GM19239 (cell line): ENCODE results near the gene ZCCHC7.
"Not testable (repeated sequence)": the region's sequence is repeated elsewhere in the genome, so short reads cannot be mapped to it uniquely, and the experiment has no call there.

Experiments used
- DNase-seq: peaks from one replicate; pipeline ENCODE4 v3.0.0; 2011; ENCODE audit warnings: low spot score; ENCODE audit not compliant: insufficient read length
- FAIRE-seq: peaks from 2 replicates; lab custom pipeline; 2011; peaks lifted over from hg19 to GRCh38; lab: Jason Lieb, UNC

Gene ZCCHC7

DNA sequence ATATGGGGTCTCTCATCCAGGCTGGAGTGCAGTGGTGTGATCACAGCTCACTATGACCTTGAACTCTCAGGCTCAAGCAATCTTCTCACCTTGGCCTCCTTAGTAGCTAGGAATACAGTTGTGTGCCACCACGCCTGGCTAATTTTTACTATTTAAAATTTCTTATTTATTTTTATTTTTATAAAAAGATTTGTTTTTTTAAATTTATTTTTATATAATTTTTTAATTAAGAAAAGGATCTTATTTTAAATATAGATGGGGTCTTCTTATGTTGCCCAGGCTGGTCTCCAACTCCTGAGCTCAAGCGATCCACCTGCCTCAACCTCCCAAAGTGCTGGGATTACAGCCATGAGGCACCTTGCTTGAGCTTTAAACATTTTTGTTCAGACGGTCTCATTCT is 2.4 kb upstream of the ZCCHC7 start:
- FAIRE-seq: no peak
- no peak for DNase-seq

DNA sequence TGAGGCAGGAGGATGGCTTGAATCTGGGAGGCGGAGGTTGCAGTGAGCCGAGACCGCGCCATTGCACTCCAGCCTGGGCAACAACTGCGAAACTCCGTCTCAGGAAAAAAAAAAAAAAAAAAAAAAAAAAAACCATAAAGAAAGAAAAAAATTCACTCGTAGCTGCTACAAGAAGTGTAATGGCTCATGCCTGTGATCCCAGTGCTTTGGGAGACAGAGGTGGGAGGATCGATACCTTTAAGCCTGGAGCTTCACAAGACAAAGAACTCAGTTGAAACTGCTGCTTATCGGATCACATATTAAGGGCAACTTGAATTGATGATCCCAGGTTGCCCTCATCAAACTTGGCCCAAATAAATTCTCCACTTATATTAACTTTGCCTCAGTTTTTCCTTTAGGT is 1.0 kb upstream of the ZCCHC7 start:
- DNase-seq: no peak
- FAIRE-seq: no peak

DNA sequence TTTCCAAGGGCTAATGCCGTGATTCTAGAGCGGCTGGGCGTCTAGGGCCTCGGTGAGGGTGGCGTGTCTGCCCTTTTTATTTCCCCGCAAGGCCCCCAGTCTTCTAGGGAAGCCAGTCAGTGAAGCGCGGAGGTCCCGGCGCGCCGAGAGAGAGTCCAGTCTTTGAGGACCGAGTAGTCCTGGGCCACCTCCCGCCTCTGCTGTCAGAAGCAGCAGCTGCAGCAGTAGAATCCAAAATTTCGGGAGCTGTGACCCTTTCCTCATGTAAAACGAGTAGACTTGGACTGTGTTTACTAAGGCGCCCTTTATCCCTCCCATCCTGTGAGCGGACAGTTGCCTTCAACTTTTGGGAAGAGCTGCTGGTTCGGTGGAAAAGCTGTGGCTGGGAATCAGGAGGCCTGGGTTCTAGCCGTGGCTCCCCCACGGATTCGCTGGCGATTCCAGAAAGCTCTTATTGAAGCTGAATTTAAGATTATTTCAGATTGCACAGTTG is 515 bp downstream of the ZCCHC7 start:
- not testable (repeated sequence) for DNase-seq, FAIRE-seq

DNA sequence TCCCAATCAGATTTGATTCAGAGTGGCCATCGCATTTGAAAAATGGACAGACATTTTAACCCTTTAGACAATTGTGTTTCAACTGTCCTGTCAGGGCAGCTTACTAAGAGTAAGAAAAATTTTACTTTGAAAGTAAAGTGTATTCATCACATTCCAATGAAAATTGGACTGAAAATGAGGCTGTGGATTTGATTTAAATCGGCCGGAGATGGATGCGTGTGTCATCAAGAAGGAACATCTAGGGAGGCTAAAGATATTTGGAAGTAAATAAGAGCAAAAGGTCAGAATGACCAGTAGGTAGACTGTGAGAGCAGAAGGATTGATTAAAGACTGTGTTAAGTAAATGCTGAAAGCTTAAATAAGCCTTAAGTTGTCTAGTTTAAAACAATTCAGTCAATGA is 1.5 kb downstream of the ZCCHC7 start:
- DNase-seq: no peak
- FAIRE-seq: no peak

DNA sequence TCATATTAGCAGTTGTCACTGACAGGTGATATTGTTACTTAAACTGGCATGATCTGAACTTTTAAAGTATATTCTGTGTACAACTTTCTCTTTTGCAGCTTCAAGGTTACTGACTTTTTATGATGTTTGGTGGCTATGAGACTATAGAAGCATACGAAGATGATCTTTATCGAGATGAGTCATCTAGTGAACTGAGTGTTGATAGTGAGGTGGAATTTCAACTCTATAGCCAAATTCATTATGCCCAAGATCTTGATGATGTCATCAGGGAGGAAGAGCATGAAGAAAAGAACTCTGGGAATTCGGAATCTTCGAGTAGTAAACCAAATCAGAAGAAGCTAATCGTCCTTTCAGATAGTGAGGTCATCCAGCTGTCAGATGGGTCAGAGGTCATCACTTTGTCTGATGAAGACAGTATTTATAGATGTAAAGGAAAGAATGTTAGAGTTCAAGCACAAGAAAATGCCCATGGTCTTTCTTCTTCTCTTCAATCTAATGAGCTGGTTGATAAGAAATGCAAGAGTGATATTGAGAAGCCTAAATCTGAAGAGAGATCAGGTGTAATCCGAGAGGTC is 5.9 kb downstream of the ZCCHC7 start:
- peak; percentile 73 for FAIRE-seq
- DNase-seq: no peak

DNA sequence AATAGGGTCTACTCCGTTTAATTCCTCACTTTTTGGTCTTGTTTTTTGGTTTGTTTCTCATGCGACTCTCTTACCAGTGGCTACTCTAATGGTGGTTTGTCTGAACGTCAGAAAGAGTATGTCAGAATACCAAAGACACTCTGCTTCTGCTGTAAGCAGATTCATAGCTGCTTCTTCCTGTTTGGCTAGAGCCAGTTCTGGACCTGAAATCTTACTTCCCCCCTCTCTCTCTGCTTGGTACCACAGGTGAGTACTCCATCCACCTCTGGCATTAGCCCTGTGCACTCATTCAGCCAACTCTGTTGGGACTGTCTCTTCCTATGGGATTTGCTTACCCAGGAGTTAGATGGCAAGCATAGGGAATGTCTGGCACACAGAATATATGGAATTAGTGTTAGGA is 6.6 kb downstream of the ZCCHC7 start:
- FAIRE-seq (no peak), DNase-seq (no peak)

DNA sequence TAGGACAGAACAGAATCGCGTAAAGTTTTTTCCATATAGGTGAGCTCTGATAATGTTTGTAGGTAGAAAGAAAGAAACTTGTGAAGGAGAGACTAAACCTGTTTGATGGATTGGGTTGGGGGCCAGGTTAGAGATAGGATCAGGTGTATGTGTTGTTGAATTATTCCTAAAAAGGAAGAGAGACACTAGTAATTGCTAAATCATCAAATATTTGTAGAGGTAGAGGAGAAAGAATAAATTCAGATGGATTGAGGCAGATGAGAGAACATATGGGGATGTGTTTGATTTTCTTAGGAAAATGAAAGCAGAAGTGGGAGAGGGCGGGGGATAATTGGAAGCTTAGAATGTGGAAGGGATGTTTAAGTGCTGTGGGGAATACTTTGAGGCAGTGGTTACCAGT is 7.7 kb downstream of the ZCCHC7 start:
- peak; percentile 68 for FAIRE-seq
- no peak for DNase-seq

DNA sequence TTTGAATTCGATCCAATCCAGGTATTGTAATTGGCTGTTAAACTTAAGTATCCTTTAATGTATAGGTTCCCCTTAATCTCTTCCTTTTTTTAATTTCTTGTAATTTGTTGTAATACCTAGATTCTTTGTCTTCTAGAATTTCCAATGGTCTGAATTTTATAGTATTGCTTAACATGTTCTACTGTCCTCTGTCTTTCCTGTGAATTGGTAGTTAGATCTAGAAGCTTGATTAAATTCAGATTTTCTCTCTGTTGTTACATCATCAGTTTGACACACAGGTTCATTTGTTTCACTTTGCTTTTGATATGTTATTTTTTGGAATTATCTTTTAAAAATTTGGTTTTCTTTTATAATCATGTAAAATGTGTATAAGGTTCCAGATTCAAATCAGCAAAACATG is 13.8 kb downstream of the ZCCHC7 start:
- DNase-seq (no peak), FAIRE-seq (no peak)

DNA sequence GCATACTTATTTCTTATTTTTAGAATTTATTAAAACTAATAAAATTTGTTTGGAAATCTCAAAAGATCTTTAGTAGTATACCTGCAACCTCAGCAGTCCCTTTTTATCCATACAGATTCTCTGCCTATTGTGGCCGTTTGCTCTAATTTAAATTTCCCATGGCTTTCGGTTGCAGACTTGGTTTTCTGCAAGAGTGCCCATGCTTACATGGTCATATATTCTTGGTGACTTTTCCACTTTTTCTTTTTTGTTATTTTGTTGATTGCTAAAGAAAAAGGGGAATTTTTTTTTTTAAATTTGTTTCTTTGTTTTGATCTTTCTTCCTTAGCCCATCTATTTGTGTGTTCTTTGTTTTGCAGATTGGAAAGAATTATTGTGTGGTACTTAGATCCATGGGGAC is 20.6 kb downstream of the ZCCHC7 start:
- DNase-seq: no peak
- peak; percentile 87 for FAIRE-seq

DNA sequence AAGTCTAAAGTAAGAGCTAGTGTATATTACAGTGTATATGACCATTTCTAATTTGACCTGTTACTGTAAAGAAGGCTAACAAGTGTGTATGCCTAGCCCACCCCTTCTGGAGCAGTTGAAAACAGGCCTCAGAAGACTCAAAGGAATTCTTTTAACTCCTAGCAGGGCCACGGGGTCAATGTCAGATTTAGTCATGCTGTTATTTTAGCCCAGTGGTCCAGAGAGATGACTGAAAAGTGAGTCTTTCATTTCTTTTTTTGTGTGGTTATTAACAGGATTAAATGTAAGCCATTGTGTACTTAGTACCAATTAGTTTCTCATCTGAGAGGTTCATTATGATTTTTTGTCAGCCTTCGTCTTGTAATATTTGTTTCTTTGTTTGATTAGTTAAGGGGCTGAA is 24.4 kb downstream of the ZCCHC7 start:
- peak; percentile 97 for FAIRE-seq

DNA sequence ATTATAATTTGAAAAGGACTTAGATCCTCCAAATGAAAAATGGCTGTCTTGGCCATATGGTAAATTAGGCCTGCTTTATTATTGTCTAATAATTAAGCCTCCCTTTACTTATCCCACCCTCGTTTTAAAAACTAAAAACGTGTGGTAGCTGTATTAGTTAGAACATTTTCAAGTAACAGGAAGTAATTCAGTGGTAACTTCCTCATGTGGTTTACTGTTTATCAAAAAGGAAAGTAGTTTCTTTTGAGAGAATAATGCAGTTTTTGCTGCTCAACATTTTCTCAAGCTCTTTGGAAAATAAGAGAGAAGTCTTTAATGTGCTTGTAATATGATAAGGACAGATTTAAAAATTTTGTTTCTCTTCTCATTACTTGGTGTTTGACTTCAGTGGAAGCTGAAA is 26.0 kb downstream of the ZCCHC7 start:
- DNase-seq (no peak), FAIRE-seq (peak; percentile 91)

More for the DNA sequence above, 24.4 kb downstream of the ZCCHC7 start:
- DNase-seq: no peak

DNA sequence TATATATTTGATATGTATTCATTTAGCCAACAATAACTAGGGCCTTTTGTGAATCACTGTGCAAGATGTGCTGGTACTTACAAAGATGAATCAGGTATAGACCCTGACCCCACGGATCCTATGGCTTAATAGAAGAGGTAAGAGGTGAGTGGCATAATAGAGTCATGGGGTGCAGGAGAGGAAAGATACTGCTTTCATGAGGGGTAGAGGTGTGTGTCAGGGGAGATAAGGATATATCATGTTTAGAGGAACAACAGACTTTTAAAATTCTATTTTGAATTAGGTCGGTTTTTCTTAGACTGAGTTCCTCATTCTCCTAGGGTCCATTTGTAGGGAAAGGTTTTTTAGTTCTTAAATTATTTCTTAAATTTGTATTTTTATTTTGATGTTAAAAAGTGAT is 27.8 kb downstream of the ZCCHC7 start:
- peak; percentile 59 for FAIRE-seq

DNA sequence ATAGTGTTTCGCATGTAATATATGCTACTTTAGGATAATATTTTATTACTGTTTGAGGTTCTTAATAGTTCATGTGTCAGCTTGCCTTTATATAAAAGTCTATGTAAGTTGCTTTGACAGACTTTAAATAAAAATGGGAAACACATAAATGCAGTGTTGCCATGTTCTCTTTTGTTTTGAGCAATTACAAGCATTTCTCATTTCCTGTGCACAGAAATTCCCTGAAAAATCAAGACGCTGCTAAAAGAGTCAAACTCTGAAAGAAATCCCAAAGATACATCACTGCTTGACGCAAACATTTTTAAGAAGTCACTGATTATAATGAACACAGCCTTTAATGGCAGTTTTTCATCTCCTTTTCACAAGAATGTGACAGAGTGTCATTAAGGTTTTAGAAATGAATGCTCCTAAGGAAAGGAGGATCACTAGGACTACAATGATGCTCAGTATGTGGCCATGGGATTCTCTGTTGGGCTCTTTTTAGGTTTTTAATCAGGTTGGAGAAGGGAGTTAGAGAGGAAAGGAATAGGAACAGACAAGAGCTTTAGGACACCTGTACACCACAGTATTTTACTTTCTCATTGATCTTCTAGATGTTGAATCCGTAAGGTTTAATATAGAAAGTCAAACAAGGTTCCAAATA is 29.4 kb downstream of the ZCCHC7 start:
- FAIRE-seq (peak; percentile 8), DNase-seq (no peak)

More for the DNA sequence above, 27.8 kb downstream of the ZCCHC7 start:
- no peak for DNase-seq

DNA sequence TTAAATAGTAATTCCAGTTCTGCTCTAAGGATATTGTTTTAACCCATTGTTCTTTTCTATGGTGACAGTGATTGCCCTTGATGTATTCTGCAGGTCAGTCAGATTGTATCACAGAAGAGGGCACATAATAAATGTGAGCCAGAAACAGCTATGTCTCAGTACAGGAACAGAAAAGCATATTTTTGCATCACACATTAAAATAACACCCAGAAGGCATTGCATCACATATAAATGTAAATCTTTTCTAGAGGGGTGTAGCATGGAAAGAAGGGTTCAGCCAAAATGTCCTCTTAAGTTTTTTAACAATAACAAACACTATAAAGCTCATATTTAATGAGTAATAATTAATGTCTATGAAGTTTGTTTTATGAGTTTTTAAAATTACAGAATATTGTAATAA is 30.0 kb downstream of the ZCCHC7 start:
- FAIRE-seq (no peak), DNase-seq (no peak)

DNA sequence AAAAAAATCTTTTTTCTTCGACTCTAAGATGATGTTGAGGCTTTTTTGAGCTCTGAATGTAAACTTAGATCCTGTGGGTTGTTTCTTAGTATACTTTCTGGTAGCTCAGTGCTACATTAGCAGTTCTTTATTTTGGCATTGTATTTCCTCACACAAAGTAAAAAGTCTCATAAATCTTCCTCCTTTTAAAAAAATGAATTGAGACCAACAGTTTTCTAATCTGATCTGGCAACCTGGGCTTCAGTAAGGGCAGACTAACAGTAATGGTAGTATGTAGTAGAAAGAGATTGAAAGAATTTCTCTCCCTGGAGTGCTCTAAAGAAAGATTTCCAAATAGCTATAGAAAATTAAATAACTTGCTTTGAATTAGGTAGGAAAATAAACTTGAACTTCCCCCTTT is 31.4 kb downstream of the ZCCHC7 start:
- no peak for DNase-seq
- no peak for FAIRE-seq

DNA sequence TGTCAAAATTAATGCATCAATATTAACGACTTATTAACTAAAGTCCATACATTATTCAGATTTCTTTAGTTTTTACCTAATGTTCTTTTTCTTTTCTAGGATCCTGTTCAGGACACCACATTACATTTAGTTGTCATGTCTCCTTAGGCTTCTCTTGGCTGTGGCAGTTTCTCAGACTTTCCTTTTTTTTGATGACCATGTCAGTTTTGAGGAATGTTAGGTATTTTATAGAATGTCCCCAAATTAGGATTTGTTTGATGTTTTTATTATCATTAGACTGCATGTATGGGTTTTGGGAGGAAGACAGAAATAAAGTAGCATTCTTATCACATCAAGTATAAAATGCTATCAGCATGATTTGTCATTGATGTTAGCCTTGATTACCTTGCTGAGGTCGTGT is 32.0 kb downstream of the ZCCHC7 start:
- no peak for DNase-seq

DNA sequence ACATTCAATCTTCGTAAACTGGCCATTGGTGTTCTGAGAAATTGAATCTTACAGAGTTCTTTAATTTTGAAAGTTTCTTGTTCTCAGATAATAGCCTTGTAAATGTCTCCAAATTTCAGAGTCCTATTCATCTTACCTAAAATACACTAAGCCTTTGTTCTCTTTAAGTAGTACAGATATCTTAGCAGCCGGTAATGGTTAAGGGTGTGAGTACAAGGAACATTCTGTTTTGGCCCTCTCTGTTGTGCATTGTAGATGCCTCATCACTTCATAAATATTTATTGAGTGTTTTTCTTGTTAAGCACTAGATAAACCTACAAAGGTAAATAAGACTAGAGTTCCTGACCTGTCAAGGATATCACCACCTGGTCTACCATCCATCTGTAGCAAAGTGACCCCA is 35.2 kb downstream of the ZCCHC7 start:
- DNase-seq: no peak
- FAIRE-seq: peak; percentile 72

More for the DNA sequence above, 32.0 kb downstream of the ZCCHC7 start:
- FAIRE-seq: peak; percentile 47

DNA sequence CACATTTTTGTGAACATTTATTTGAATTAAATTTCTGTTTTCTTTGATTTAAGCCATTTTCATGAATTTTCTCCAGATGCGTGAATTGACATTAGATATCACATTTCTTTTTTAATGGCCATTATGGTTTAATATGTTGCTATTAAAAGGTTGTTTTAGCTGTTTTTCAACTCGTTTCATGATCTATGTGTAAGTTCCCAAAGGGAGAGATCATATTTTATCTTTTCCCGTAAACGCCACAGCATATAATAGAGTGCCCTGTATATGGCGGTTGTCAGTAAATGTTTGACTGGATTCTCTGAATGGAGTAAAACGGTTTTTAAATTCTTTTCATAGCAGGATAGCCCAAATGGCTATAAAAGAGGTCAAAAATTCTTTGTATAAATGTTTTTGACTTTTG is 35.8 kb downstream of the ZCCHC7 start:
- FAIRE-seq (no peak), DNase-seq (no peak)

DNA sequence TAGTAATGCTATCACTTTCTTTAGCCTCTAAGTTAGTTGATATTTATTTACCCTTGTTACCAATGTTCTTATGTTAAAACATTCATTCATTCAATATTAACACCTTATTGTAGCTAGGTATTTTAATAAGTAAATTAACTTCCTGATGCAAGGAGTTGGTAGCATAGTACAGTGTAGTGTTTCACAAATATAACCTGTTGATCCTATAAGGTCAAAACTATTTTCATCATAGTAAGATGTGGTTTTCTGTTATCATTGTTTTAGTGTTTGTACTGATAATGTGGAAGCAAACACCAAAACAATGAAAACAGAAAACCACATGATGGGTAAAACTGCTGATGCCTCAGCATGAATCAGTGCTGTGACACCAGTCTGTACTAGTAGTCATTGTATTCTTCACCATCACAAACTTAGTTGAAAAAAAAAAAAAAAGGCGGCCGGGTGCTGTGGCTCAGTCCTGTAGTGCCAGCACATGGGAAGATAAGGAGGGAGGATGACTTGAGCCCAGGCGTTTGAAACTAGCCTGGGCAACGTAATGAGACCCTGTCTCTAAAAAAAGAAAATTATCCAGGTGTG is 36.5 kb downstream of the ZCCHC7 start:
- DNase-seq (no peak), FAIRE-seq (peak; percentile 52)

DNA sequence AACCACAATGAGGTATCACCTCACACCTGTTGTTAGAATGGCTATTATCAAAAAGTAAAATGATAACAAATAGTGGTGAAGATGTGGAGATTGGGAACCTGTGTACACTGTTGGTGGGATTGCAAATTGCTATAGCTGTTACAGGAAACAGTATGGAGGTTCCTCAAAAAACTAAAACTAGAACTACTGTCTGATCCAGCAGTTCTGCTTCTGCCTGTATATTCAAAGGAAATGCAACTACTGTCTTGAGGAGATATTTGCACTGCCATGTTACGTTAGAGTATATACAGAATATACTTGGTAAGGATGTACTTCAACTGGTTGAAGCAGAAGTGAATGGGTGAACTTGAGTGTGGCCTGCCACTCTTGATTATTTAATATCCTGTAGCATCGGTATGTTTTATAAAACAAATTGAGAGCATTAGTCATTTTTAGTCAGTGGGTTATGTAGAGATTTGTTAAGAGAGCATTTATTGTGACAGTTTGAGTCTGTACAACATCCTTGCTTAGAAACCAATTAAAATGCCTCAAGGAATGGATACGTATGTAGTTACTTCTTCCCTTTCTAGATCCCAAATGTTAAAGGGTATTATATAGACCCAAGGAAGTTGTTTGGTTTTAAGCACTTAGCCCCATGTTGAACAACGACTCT is 37.5 kb downstream of the ZCCHC7 start:
- FAIRE-seq (peak; percentile 52), DNase-seq (no peak)

DNA sequence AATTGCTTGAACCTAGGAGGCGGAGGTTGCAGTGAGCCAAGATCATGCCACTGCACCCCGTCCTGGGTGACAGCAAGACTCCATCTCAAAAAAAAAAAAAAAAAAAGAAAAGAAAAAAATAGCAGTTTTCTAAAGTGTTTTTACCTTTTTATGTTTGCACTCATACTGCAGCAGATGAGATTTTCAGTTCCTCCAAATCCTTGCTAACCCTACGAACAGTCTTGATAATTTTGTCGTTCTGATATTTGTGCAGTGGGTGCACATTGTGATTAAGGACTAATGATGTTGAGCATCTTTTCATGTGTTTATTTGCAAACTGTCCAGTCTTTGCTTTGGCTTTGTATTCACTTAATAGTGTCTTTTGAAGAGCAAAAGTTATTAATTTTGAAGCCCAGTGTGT is 42.9 kb downstream of the ZCCHC7 start:
- peak; percentile 75 for FAIRE-seq
- DNase-seq: no peak
